Osteocyte (in vitro differentiated cells): ENCODE measurements around the gene EMSY. TPM values are rescaled to one million over a fixed set of nuclear protein-coding genes. Genes with fewer than 3 reads are reported as not detected.

ENCODE experiments used
- DNase-seq: peaks from one replicate; pipeline ENCODE4 v3.0.0; 2021; ENCODE audit warnings: mixed read lengths; ENCODE audit not compliant: unreplicated experiment; ENCODE audit errors: extremely low spot score
- H3K27ac Mint-ChIP-seq: one replicate; pipeline ENCODE4 v1.8.0; 2021; ENCODE audit warnings: mild to moderate bottlenecking, mixed read lengths; ENCODE audit not compliant: unreplicated experiment
- H3K27me3 Mint-ChIP-seq: one replicate; pipeline ENCODE4 v1.8.0; 2021; ENCODE audit warnings: mixed read lengths; ENCODE audit not compliant: unreplicated experiment
- H3K36me3 Mint-ChIP-seq: one replicate; pipeline ENCODE4 v1.8.0; 2021; ENCODE audit warnings: mixed read lengths; ENCODE audit not compliant: unreplicated experiment
- H3K4me1 Mint-ChIP-seq: one replicate; pipeline ENCODE4 v1.8.0; 2021; ENCODE audit warnings: mixed read lengths; ENCODE audit not compliant: unreplicated experiment
- H3K4me3 Mint-ChIP-seq: one replicate; pipeline ENCODE4 v1.8.0; 2021; ENCODE audit warnings: mild to moderate bottlenecking, moderate library complexity, mixed read lengths; ENCODE audit not compliant: unreplicated experiment
- H3K9me3 Mint-ChIP-seq: one replicate; pipeline ENCODE4 v1.8.0; 2021; ENCODE audit warnings: mixed read lengths; ENCODE audit not compliant: unreplicated experiment
- total RNA-seq: library from RNA; stranded (reverse); gene quantifications from 2 replicates; pipeline ENCODE4 v1.2.1, GENCODE V29; 2021
- TF ChIP-seq, protein P1 (sequence below): fragments of 200-600 bp; sonication (generic); IDR thresholded peaks from 2 replicates; pipeline ENCODE4 v1.5.0; 2021; ENCODE audit warnings: antibody characterized with exemption, mild to moderate bottlenecking, moderate library complexity

Gene EMSY
- total RNA-seq, 1 donor from 2014 or later, result 23.8 TPM

GRCh38 chr11:76597533-76598425 lies 153.0 kb downstream of the EMSY start:
- H3K9me3 Mint-ChIP-seq, result no peaks in the 10 kb centered on the region
- H3K27ac Mint-ChIP-seq, result no peak overlapping the region
- no peaks in the 10 kb centered on the region for H3K36me3 Mint-ChIP-seq
- TF ChIP-seq, protein P1, sequence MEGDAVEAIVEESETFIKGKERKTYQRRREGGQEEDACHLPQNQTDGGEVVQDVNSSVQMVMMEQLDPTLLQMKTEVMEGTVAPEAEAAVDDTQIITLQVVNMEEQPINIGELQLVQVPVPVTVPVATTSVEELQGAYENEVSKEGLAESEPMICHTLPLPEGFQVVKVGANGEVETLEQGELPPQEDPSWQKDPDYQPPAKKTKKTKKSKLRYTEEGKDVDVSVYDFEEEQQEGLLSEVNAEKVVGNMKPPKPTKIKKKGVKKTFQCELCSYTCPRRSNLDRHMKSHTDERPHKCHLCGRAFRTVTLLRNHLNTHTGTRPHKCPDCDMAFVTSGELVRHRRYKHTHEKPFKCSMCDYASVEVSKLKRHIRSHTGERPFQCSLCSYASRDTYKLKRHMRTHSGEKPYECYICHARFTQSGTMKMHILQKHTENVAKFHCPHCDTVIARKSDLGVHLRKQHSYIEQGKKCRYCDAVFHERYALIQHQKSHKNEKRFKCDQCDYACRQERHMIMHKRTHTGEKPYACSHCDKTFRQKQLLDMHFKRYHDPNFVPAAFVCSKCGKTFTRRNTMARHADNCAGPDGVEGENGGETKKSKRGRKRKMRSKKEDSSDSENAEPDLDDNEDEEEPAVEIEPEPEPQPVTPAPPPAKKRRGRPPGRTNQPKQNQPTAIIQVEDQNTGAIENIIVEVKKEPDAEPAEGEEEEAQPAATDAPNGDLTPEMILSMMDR, result no peak
- no peak for DNase-seq
- peaks cover 19% of the 10 kb centered on the region for H3K4me1 Mint-ChIP-seq
- no peak overlapping the region for H3K4me3 Mint-ChIP-seq
- no peaks in the 10 kb centered on the region for H3K27me3 Mint-ChIP-seq

DNA sequence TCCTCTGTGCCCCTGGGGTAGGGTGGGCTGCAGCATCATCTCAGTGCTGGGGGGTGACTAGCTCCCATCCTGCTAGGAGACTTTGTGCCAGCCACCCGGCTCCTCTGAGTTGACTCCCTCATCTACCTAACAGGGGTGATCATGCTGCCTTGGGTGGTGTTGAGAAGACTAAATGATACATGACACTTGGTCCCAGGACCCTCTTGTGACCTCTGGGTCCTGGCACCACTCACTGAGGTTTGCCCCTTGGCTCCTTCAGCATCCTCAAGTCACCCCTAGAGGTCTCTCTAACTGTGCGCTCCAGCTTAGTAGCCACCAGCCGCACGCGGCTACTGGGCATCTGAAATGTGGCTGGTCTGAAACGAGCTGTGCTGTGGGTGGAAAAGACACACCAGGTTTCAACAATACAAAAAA lies 153.6 kb downstream of the EMSY start:
- Mint-ChIP-seq H3K36me3 (no peaks in the 10 kb centered on the region), H3K4me1 (peaks cover 24% of the 10 kb centered on the region), H3K27ac (no peak overlapping the region), H3K9me3 (no peaks in the 10 kb centered on the region), H3K27me3 (no peaks in the 10 kb centered on the region), H3K4me3 (no peak overlapping the region)
- DNase-seq, result no peak
- TF ChIP-seq, protein P1, result peak; percentile 57

- H3K9me3 Mint-ChIP-seq, result no peaks in the 10 kb centered on the region
- peak; percentile 84 for DNase-seq
- peak overlapping the region; percentile 56 for H3K27ac Mint-ChIP-seq
- H3K27me3 Mint-ChIP-seq, result no peaks in the 10 kb centered on the region
- H3K36me3 Mint-ChIP-seq, result no peaks in the 10 kb centered on the region
- H3K4me1 Mint-ChIP-seq, result peaks cover 27% of the 10 kb centered on the region
- H3K4me3 Mint-ChIP-seq, result no peak overlapping the region
- TF ChIP-seq, protein P1, result no peak
These were observed 154.5 kb downstream of the EMSY start for GRCh38 chr11:76599041-76600013.

DNA sequence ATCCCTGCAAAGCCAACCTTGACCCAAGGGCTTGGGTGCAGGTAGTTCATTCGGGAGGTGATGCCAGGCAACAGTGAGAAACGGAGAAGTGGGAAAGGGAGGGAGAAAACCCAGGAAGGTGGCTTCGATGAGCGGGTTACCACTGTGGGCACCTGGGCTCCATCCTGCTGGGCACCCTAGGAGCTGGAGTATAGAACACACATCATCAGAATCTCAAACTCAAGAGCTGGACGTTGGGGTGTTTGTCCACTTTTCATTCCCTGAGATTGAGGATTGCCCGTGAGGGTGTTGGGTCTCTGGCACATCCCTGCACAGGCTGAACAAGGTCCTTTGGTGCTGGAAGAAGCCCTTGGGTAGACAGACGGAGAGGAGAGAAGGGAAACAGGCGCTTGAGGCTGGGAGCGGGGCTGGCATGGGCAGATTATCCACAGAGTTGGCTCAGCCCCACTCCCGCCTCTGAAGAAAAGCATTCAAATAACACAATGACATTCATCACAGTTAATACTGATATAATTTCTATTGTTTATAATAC lies 155.4 kb downstream of the EMSY start:
- no peak overlapping the region for H3K27ac Mint-ChIP-seq
- peak; percentile 65 for DNase-seq
- TF ChIP-seq, protein P1, result no peak
- H3K9me3 Mint-ChIP-seq, result no peaks in the 10 kb centered on the region
- H3K4me1 Mint-ChIP-seq, result peaks cover 36% of the 10 kb centered on the region
- H3K36me3 Mint-ChIP-seq, result no peaks in the 10 kb centered on the region
- no peaks in the 10 kb centered on the region for H3K27me3 Mint-ChIP-seq
- no peak overlapping the region for H3K4me3 Mint-ChIP-seq
